GM12892 (cell line): ENCODE results near the gene CCDC85C.

Source experiments
- DNase-seq: peaks from one replicate; pipeline ENCODE4 v3.0.0; 2011; ENCODE audit not compliant: insufficient read length
- FAIRE-seq: peaks from 2 replicates; lab custom pipeline; 2011; peaks lifted over from hg19 to GRCh38; lab: Jason Lieb, UNC
- POLR2A ChIP-seq: IDR thresholded peaks from 2 replicates; pipeline ENCODE4 v1.6.1; 2011; ENCODE audit warnings: low read depth, low read length, control low read depth
- POLR2AphosphoS5 ChIP-seq: IDR thresholded peaks from 2 replicates; pipeline ENCODE4 v1.6.1; 2011; ENCODE audit warnings: low read depth, low read length, control low read depth
- TAF1 ChIP-seq: IDR thresholded peaks from 2 replicates; pipeline ENCODE4 v1.6.1; 2011; ENCODE audit warnings: low read depth, mild to moderate bottlenecking, control low read depth, low read length, borderline replicate concordance

Gene CCDC85C

DNA sequence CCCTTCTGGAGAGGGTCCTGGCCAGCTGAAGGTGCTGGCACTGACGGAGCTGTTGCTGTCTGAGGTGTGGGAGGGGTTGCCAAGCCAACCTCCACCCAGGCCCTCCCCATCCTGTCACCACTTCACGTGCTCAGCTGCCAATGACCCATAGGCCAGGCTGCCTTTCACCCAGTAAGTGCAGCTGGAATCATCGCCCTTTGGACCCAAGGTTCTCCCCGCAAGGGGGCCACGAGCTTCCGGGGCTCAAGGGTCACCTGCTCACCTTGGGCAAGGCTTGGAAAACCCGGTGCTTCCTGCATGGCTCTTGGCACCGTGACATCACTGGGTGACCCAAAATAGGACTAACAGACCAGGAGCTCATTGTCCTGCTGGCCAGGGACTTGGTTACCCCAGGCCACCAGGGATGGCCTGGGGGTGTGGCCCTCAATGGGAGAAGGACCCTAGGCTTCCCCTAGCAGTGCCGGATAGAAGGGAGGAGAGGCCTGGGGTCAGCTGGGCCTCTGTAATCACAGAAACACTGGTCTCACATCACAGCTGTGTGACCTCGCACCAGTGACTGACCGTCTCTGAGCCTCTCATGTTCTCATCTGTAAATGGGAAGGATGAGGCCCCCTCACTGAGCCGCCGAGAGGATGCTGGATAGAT is 51.3 kb downstream of the CCDC85C start:
- FAIRE-seq = no peak
- no peak for TF ChIP-seq TAF1
- no peak for TF ChIP-seq POLR2A
- TF ChIP-seq POLR2AphosphoS5 = no peak
- no peak for DNase-seq

DNA sequence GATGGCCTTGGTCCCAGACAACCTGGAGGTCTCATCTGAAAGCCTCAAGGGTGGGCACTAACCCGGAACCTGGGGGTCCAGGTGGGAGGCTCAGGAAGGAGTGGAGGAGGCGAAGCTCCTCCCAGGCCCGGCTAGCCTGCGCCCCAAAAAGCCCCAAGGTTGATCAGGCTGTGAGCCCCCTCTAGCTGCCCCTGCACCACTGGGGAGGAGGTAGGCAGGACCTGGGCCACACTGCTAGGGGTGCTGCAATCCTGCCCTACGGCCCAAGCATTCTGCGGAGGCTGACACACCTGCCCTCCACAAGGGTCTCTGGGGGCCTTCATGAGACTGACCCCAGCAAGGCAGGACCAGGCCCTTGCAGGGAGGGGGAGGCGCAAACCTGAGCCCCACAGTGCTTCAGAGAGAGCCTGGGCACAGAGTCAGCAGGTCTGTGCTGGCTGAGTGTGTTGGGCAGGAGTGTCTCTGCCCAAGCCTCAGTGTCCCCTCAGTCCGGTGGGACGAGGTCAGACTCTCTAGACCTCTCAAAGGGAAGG is 51.9 kb downstream of the CCDC85C start:
- no peak for DNase-seq
- TF ChIP-seq TAF1 (no peak), POLR2A (no peak), POLR2AphosphoS5 (no peak)
- no peak for FAIRE-seq

DNA sequence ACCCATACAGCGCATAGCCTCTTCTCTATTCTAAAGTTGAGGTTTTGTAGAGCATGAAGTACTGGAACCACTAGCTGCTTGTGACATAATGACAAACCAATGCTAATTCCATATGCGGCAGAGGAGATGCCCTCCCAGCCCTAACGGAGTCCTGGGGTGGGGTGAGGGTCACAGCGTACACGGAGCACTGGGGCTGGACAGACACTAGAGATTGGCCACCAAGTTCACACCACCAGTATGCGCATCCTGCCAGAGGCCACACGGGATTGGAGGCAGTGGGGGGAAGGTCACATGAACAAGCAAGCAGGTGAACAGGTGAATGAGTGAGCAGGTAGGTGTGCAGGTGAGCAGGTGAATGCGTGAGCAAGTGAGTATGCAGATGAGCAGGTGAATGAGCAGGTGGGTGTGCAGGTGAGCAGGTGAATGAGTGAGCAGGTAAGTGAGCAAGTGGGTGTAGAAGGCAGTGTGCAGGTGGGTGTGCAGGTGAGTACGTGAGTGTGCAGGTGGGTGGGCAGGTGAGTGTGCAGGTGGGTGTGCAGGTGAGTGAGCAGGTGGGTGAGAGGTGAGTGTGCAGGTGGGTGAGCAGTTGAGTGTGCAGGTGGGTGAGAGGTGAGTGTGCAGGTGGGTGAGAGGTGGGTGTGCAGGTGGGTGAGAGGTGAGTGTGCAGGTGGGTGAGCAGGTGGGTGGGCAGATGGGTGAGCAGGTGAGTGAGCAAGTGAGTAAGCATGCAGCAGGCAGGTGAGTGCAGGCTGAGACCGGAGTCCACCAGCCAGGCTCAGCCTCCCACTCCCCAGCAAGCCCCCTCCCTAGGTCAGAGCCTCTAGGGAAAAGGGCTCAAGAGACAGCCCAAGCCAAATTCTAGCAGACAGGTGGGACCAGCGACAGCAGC is 52.7 kb downstream of the CCDC85C start:
- no peak for DNase-seq
- no peak for FAIRE-seq
- TF ChIP-seq TAF1 (no peak), POLR2A (no peak)

DNA sequence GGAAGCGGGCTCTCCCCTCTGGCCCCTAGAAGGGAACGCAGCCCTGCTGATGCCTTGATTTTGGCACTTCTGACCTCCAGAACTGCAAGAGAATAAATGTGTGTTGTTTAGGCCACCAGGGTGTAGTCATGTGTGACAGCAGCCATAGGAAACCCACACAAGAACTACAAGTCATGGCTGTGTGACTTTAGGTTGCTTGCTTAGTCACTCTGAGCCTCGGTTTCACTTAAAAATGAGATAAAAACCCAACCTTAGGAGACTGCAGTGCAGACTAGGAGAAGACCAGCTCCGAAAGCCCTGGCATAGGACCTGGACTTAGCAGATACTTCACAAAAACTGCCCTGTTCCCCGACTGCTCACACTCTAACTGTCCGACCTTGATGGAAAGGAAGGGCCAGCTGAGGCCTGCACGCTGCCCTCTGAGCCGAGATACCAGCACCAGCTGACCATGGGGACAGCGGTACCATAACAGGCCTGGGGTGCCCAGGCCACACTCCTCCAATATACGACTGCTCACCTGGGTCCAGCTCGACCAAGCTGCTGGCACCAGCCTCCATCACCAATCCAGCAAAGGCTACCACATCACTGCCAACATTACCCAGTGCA is 53.5 kb downstream of the CCDC85C start:
- no peak for FAIRE-seq
- TF ChIP-seq POLR2A = no peak
- no peak for TF ChIP-seq POLR2AphosphoS5
- no peak for TF ChIP-seq TAF1
- DNase-seq = no peak

DNA sequence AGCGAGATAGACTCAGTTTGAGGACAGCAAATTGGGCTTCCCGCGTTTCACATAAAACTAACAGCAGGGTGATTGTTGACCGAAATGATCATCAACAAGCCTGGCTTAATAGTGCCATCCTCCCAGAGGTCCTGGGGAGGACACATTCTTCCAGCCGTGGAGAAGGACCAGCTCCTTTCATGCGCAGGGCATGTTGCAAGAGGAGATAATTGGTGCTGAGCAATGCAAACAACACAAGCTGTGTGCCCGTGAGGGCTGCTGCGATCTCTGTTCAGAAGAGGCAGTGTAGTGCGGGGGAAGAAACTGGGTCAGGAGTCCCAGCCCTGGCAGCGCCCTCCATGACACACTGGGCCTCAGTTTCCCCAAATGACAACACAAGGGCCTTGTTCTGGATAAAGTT is 54.3 kb downstream of the CCDC85C start:
- FAIRE-seq (no peak), DNase-seq (no peak)
- TF ChIP-seq TAF1 = no peak
- TF ChIP-seq POLR2A = no peak
- no peak for TF ChIP-seq POLR2AphosphoS5

DNA sequence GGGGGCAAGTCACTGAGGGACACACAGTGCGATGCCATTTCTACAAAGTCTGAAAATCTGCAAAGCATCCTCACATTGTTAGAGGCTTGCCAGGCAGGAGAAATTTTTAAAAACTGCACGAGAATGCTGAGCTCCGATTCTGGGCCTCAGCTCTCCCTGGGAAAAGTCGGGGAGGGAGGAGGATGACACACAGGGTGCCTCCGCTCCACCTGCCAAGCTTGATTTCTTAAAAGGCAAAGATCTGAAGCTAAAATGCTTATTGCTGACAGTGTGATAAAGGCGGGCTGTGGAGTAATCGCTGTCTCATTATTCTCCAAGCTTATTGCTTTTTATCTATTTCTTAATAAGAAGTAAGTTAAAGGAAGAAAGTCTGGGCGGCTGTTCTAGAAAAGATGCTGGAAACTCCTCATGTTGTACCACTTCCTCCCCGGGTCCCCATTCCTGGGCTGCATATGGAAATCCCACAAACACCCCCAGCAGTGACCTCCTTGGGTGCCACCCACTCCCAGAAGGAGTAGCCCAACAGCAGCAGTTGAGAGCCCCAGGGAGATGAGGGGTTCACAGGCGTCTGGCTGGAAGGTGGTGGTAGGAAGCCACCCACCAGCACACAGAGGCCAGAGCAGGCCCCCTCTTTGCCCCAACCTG is 55.0 kb downstream of the CCDC85C start:
- TF ChIP-seq POLR2A (no peak), TAF1 (no peak), POLR2AphosphoS5 (no peak)
- no peak for FAIRE-seq

DNA sequence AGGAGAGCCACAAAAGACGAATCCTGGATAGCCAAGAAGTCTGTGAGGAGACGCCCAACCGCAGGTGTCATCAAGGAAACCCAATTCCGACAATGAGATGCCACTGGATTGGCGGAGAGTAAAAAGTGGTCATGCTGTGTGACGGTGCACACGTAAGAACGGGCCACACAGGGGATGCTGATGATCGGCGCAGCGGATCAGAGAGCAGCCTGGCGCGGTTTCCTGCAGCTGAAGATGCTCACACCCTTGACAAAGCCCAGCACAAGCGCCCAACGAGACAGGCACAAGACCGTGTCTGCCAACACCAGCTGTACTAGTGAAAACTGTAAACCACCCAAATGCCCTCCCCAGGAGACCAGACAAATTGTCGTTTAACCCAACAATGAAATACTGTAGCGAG is 55.8 kb downstream of the CCDC85C start:
- DNase-seq (no peak), FAIRE-seq (no peak)
- no peak for TF ChIP-seq TAF1

More for the DNA sequence above, 55.0 kb downstream of the CCDC85C start:
- DNase-seq = no peak

DNA sequence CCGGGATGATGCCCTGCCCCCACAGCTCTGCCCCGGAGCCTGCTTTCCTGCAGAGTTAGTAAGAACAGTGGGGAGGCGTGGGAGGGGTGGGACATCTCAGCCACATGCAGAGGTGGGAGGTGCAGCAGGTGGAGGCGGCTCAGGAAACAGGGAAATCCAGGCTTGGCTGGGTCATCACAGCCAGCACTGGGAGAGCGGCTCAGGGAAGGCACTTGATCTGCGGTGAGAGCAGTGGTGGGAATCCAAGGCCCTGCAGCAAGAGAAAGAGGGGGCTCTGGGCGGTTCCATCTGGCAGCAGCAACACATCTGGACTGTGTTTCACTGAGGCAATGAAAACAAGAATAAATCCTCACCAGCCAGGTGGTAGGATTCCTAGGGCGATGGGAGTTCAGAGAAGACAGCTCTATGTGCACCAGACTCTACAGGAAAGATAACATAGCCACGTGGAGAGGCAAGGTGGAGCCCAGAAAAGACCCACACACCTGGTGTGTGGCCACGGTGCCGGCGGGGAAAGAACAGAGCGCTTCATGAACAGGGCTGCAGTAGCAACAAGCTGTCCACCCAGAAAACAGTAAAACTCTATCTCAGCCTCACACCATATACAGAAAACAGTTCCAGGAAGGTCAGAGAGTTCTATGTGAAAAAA is 57.6 kb downstream of the CCDC85C start:
- TF ChIP-seq POLR2AphosphoS5 = no peak
- TF ChIP-seq POLR2A = no peak
- no peak for TF ChIP-seq TAF1
- FAIRE-seq = no peak
- no peak for DNase-seq

DNA sequence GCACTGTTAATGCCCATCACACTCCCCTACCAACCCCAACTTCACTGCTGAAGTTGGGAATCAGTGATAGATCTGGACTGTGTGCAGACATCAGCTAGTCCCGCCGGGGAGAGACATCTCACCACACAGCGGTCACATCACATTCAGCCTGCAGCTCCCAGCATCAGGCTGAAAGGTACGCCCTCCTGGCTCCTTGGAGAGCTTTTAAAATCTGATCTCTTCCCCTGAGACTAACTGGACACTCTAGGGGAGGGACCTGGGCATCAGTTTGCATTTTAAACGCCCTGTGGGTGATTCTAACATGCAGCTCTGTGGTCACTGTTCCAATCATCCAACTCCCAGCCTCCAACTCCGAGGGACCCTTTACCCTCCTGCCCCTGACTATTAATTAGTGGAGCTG is 58.4 kb downstream of the CCDC85C start:
- TF ChIP-seq POLR2A (no peak), POLR2AphosphoS5 (no peak), TAF1 (no peak)
- DNase-seq (no peak), FAIRE-seq (no peak)

DNA sequence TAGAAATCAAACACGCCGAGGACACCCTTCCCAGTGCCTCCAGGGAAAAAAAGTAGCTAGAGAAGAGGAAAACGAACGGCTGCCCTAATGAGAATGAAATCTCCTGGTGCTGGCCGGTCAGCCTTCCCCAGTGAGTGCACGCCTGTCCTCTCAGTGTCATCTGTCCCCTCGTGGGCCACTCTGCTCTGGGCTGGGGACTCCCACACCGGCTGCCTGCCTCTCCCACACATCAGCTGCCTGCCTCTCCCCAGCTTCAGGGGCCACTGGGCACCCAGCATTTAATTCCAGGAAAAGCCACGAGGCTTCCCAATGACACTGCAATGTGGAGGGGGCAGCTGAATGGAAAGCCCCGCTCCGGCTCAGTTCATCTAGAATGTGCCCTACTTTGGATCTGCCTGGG is 59.0 kb downstream of the CCDC85C start:
- no peak for FAIRE-seq
- DNase-seq = no peak
- TF ChIP-seq POLR2AphosphoS5 = no peak
- TF ChIP-seq POLR2A = no peak
- no peak for TF ChIP-seq TAF1

DNA sequence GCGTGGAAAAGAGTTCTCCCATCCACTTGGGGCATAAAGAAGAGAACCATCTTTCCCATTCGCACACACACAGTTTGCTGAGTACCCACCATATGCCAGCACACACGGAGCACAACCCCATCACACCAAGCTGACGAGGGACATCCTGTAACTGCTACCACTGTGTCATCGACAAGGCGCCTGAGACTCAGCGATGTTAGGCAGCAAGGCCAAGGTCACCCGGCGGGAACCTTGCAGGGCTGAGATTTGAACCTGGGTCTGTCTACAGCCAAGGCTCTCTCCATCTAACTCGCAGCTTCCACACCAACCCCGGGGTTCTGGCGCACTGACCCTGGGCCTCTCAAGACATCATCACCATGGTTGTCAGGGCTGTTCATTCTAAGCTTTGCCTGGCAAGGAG is 60.0 kb downstream of the CCDC85C start:
- TF ChIP-seq TAF1 = no peak
- TF ChIP-seq POLR2A = no peak
- TF ChIP-seq POLR2AphosphoS5 = no peak
- FAIRE-seq (no peak), DNase-seq (no peak)

DNA sequence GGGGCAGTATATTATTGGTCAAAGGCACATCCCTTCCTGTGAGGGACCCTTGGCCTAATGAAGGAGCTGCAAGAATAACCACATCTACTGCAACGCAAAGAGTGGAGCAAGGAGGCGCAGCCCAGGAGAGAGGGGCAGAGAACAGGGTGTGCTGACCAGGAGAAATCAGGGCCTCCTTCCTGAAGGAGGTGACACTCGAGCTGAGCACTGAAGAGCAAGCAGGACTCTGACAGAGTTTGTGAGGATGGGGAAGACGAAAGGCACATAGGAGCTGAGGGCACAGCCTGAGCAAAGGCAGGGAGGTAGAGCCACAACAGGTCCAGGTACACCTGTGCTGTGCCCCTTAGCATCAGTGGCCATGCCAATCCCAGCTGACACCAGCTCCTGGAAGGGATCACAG is 60.6 kb downstream of the CCDC85C start:
- DNase-seq (no peak), FAIRE-seq (no peak)
- TF ChIP-seq POLR2AphosphoS5 (no peak), POLR2A (no peak), TAF1 (no peak)
